ENCODE data around the gene AHCYL2. TPM values are rescaled to one million over a fixed set of nuclear protein-coding genes. Genes with fewer than 3 reads are reported as not detected.

AHCYL2 gene
- total RNA-seq, 1 experiment from 2014 or later = 25.6 TPM

DNA sequence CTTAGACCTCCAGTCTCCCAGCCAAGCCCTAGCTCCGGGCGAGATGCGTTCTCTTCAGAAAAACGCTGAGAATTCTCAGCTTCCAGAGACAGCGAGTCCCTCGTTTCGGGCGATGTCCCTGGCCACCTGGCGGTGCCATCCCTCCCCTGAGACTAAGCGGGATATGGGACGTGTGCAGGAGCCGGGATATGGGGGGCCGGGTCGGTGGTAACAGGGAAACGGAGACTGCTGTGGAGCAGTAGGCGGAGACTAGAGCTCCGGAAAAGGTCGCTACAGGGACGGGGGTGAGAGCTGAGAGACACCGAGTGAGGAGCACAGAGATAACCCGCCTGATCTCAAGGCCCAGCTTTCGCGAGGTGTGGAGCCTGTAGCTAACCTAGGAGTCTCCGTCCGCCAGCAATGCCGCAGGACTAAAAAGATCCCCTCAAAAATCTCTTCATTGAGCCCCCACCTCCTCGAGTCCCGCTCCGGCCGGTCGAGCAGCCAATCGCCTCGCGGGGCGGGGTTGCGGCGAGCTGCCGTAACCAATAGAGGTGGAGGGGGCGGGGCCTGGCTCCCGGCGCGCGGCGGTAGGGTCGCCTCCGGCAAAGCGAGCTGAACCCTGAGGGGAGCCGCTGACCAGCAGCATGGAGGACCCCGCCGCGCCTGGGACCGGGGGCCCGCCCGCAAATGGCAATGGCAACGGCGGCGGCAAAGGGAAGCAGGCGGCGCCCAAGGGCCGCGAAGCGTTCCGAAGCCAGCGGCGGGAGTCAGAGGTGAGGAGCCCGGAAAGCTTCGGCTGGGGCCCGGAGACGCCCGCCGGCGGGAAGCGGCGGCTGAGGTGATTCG, 209.2 kb downstream of the AHCYL2 start, which contains the start of gene STRIP2 (continued):
- TF ChIP-seq PRRX2 (CRISPR knock-in tag; IDR thresholded peaks at IDR 0.05) (0 out of 2 replicates have a peak, but pooled peaks have one; percentile 32), ESRRA (CRISPR knock-in tag; IDR thresholded peaks at IDR 0.05; ENCODE audit: borderline replicate concordance) (no peak; the same call in 1 of the 2 replicates), CBFB (CRISPR knock-in tag; IDR thresholded peaks at IDR 0.05; ENCODE audit: low read depth) (no peak), MYBL2 (CRISPR knock-in tag; IDR thresholded peaks at IDR 0.05) (peak; percentile 84), ETV6 (CRISPR knock-in tag; IDR thresholded peaks at IDR 0.05) (no peak; the same call in 1 of the 2 replicates), SMAD4 (CRISPR knock-in tag; IDR thresholded peaks at IDR 0.05) (no peak), ZNF317 (CRISPR knock-in tag; IDR thresholded peaks at IDR 0.05; ENCODE audit: borderline replicate concordance, low read depth) (no peak), RORB (CRISPR knock-in tag; IDR thresholded peaks at IDR 0.05) (no peak), NFATC4 (CRISPR knock-in tag; IDR thresholded peaks at IDR 0.05) (no peak), FOXP1 (CRISPR knock-in tag; IDR thresholded peaks at IDR 0.05; ENCODE audit: borderline replicate concordance) (no peak), ZNF416 (CRISPR knock-in tag; IDR thresholded peaks at IDR 0.05) (no peak), TP53 (CRISPR knock-in tag; IDR thresholded peaks at IDR 0.05) (no peak), USF2 (CRISPR knock-in tag; IDR thresholded peaks at IDR 0.05) (no peak), TEAD1 (CRISPR knock-in tag; IDR thresholded peaks at IDR 0.05) (no peak), ZSCAN18 (CRISPR knock-in tag; IDR thresholded peaks at IDR 0.05) (no peak), NR1H2 (CRISPR knock-in tag; IDR thresholded peaks at IDR 0.05) (no peak), ZNF121 (CRISPR knock-in tag; IDR thresholded peaks at IDR 0.05) (no peak), JAZF1 (CRISPR knock-in tag; IDR thresholded peaks at IDR 0.05) (no peak), TCF7 (CRISPR knock-in tag; IDR thresholded peaks at IDR 0.05; ENCODE audit: low read depth) (no peak)
- TF ChIP-seq, protein P1, sequence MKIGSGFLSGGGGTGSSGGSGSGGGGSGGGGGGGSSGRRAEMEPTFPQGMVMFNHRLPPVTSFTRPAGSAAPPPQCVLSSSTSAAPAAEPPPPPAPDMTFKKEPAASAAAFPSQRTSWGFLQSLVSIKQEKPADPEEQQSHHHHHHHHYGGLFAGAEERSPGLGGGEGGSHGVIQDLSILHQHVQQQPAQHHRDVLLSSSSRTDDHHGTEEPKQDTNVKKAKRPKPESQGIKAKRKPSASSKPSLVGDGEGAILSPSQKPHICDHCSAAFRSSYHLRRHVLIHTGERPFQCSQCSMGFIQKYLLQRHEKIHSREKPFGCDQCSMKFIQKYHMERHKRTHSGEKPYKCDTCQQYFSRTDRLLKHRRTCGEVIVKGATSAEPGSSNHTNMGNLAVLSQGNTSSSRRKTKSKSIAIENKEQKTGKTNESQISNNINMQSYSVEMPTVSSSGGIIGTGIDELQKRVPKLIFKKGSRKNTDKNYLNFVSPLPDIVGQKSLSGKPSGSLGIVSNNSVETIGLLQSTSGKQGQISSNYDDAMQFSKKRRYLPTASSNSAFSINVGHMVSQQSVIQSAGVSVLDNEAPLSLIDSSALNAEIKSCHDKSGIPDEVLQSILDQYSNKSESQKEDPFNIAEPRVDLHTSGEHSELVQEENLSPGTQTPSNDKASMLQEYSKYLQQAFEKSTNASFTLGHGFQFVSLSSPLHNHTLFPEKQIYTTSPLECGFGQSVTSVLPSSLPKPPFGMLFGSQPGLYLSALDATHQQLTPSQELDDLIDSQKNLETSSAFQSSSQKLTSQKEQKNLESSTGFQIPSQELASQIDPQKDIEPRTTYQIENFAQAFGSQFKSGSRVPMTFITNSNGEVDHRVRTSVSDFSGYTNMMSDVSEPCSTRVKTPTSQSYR (CRISPR knock-in tag; IDR thresholded peaks at IDR 0.05) = peak; percentile 78; the same call in 1 of the 2 replicates
- TF ChIP-seq, protein P2, sequence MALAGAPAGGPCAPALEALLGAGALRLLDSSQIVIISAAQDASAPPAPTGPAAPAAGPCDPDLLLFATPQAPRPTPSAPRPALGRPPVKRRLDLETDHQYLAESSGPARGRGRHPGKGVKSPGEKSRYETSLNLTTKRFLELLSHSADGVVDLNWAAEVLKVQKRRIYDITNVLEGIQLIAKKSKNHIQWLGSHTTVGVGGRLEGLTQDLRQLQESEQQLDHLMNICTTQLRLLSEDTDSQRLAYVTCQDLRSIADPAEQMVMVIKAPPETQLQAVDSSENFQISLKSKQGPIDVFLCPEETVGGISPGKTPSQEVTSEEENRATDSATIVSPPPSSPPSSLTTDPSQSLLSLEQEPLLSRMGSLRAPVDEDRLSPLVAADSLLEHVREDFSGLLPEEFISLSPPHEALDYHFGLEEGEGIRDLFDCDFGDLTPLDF (CRISPR knock-in tag; IDR thresholded peaks at IDR 0.05) = peak; percentile 78; the same call in 1 of the 2 replicates
- TF ChIP-seq, protein P3, sequence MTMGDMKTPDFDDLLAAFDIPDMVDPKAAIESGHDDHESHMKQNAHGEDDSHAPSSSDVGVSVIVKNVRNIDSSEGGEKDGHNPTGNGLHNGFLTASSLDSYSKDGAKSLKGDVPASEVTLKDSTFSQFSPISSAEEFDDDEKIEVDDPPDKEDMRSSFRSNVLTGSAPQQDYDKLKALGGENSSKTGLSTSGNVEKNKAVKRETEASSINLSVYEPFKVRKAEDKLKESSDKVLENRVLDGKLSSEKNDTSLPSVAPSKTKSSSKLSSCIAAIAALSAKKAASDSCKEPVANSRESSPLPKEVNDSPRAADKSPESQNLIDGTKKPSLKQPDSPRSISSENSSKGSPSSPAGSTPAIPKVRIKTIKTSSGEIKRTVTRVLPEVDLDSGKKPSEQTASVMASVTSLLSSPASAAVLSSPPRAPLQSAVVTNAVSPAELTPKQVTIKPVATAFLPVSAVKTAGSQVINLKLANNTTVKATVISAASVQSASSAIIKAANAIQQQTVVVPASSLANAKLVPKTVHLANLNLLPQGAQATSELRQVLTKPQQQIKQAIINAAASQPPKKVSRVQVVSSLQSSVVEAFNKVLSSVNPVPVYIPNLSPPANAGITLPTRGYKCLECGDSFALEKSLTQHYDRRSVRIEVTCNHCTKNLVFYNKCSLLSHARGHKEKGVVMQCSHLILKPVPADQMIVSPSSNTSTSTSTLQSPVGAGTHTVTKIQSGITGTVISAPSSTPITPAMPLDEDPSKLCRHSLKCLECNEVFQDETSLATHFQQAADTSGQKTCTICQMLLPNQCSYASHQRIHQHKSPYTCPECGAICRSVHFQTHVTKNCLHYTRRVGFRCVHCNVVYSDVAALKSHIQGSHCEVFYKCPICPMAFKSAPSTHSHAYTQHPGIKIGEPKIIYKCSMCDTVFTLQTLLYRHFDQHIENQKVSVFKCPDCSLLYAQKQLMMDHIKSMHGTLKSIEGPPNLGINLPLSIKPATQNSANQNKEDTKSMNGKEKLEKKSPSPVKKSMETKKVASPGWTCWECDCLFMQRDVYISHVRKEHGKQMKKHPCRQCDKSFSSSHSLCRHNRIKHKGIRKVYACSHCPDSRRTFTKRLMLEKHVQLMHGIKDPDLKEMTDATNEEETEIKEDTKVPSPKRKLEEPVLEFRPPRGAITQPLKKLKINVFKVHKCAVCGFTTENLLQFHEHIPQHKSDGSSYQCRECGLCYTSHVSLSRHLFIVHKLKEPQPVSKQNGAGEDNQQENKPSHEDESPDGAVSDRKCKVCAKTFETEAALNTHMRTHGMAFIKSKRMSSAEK (CRISPR knock-in tag; IDR thresholded peaks at IDR 0.05; ENCODE audit: borderline replicate concordance) = no peak
- TF ChIP-seq, protein P4, sequence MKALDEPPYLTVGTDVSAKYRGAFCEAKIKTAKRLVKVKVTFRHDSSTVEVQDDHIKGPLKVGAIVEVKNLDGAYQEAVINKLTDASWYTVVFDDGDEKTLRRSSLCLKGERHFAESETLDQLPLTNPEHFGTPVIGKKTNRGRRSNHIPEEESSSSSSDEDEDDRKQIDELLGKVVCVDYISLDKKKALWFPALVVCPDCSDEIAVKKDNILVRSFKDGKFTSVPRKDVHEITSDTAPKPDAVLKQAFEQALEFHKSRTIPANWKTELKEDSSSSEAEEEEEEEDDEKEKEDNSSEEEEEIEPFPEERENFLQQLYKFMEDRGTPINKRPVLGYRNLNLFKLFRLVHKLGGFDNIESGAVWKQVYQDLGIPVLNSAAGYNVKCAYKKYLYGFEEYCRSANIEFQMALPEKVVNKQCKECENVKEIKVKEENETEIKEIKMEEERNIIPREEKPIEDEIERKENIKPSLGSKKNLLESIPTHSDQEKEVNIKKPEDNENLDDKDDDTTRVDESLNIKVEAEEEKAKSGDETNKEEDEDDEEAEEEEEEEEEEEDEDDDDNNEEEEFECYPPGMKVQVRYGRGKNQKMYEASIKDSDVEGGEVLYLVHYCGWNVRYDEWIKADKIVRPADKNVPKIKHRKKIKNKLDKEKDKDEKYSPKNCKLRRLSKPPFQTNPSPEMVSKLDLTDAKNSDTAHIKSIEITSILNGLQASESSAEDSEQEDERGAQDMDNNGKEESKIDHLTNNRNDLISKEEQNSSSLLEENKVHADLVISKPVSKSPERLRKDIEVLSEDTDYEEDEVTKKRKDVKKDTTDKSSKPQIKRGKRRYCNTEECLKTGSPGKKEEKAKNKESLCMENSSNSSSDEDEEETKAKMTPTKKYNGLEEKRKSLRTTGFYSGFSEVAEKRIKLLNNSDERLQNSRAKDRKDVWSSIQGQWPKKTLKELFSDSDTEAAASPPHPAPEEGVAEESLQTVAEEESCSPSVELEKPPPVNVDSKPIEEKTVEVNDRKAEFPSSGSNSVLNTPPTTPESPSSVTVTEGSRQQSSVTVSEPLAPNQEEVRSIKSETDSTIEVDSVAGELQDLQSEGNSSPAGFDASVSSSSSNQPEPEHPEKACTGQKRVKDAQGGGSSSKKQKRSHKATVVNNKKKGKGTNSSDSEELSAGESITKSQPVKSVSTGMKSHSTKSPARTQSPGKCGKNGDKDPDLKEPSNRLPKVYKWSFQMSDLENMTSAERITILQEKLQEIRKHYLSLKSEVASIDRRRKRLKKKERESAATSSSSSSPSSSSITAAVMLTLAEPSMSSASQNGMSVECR (CRISPR knock-in tag; IDR thresholded peaks at IDR 0.05; ENCODE audit: borderline replicate concordance) = no peak
- TF ChIP-seq, protein P5, sequence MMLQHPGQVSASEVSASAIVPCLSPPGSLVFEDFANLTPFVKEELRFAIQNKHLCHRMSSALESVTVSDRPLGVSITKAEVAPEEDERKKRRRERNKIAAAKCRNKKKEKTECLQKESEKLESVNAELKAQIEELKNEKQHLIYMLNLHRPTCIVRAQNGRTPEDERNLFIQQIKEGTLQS (CRISPR knock-in tag; conservative IDR thresholded peaks at IDR 0.05) = no peak
